Keratinocyte (primary cell): ENCODE results near the gene CCDC137. TPM values are rescaled to one million over a fixed set of nuclear protein-coding genes. Genes with fewer than 3 reads are reported as not detected.

Experiments used
- DNase-seq: peaks from one replicate; pipeline ENCODE4 v3.0.0-alpha.2; 2011; ENCODE audit warnings: low read depth, missing footprints, low spot score
- FAIRE-seq: peaks from 2 replicates; lab custom pipeline; 2011; peaks lifted over from hg19 to GRCh38; lab: Jason Lieb, UNC
- H2AFZ ChIP-seq: 2 replicates; pipeline ENCODE4 v1.6.0; 2012; ENCODE audit warnings: low read length, control low read depth, inconsistent platforms; ENCODE audit not compliant: control insufficient read depth
- H3K27ac ChIP-seq: 2 replicates; pipeline ENCODE4 v1.5.1; 2011; ENCODE audit warnings: low read length; ENCODE audit not compliant: control insufficient read depth, insufficient read depth
- H3K27me3 ChIP-seq: 3 replicates; pipeline ENCODE4 v1.6.0; 2011; ENCODE audit warnings: low read length; ENCODE audit not compliant: control insufficient read depth, insufficient read depth; ENCODE audit errors: extremely low read depth
- H3K36me3 ChIP-seq, 2 experiments: 2 replicates in 1 of 2; 3 replicates in 1 of 2; pipeline ENCODE4 v1.5.1; 2011; ENCODE audit warnings: low read length in 2 of 2, mild to moderate bottlenecking in 1 of 2; ENCODE audit not compliant: control insufficient read depth in 2 of 2, insufficient read depth in 2 of 2; ENCODE audit errors: extremely low read depth in 1 of 2
- H3K4me1 ChIP-seq: 3 replicates; pipeline ENCODE4 v1.5.1; 2011; ENCODE audit warnings: low read length; ENCODE audit not compliant: control insufficient read depth, insufficient read depth; ENCODE audit errors: extremely low read depth
- H3K4me2 ChIP-seq: 3 replicates; pipeline ENCODE4 v1.6.0; 2011; ENCODE audit warnings: low read depth, low read length; ENCODE audit not compliant: control insufficient read depth, insufficient read depth; ENCODE audit errors: extremely low read depth
- H3K4me3 ChIP-seq, 3 experiments: fragments of 200-600 bp in 1 of 3; sonication (generic) in 1 of 3; 2 replicates in 2 of 3; 3 replicates in 1 of 3; pipeline ENCODE4 v1.5.1; 2011 to 2016; ENCODE audit warnings: low read length in 3 of 3, mild to moderate bottlenecking in 3 of 3, control low read depth in 2 of 3, inconsistent platforms in 1 of 3, low read depth in 1 of 3, mixed read lengths in 1 of 3, mixed run types in 1 of 3, moderate library complexity in 1 of 3; ENCODE audit not compliant: control insufficient read depth in 2 of 3, insufficient read depth in 2 of 3; ENCODE audit errors: extremely low read depth in 1 of 3
- H3K79me2 ChIP-seq: 2 replicates; pipeline ENCODE4 v1.6.0; 2012; ENCODE audit warnings: low read length; ENCODE audit not compliant: control insufficient read depth, insufficient read depth
- H3K9ac ChIP-seq: 3 replicates; pipeline ENCODE4 v1.6.0; 2011; ENCODE audit warnings: low read length; ENCODE audit not compliant: control insufficient read depth, insufficient read depth; ENCODE audit errors: extremely low read depth
- H3K9me1 ChIP-seq: 3 replicates; pipeline ENCODE4 v1.6.0; 2011; ENCODE audit warnings: low read length; ENCODE audit not compliant: control insufficient read depth, insufficient read depth; ENCODE audit errors: extremely low read depth
- H3K9me3 ChIP-seq: 2 replicates; pipeline ENCODE4 v1.5.1; 2012; ENCODE audit warnings: low read depth, low read length; ENCODE audit not compliant: control insufficient read depth
- H4K20me1 ChIP-seq: 3 replicates; pipeline ENCODE4 v1.6.0; 2011; ENCODE audit warnings: low read length; ENCODE audit not compliant: control insufficient read depth, insufficient read depth; ENCODE audit errors: extremely low read depth
- CTCF ChIP-seq, 3 experiments: IDR thresholded peaks in 1 of 3; conservative IDR thresholded peaks in 1 of 3; optimal IDR thresholded peaks in 1 of 3; 2 replicates in 2 of 3; 3 replicates in 1 of 3; pipeline versions ENCODE3 to v1.5.1; 2011; ENCODE audit warnings: low read length in 3 of 3, mild to moderate bottlenecking in 3 of 3, moderate library complexity in 2 of 3, control low read depth in 1 of 3, inconsistent platforms in 1 of 3; ENCODE audit not compliant: insufficient read depth in 2 of 3; ENCODE audit errors: extremely low read depth in 1 of 3
- EZH2 ChIP-seq: IDR thresholded peaks from one replicate; pipeline ENCODE4 v1.6.1; 2012; ENCODE audit warnings: inconsistent platforms, mild to moderate bottlenecking, low read length, moderate library complexity
- dilution Hi-C: fragments of 300-500 bp; cut with MboI; formaldehyde crosslinking; loops from one replicate; pipeline ENCODE4 v1.7.0; 2020; ENCODE audit warnings: low sequenced_read_pairs; ENCODE audit not compliant: extremely low pct_ligation_motif_present
- polyA plus RNA-seq, 5 experiments: library from polyadenylated mRNA; depleted of rRNA in 3 of 5; stranded (reverse) in 3 of 5; stranded (forward) in 1 of 5; unstranded in 1 of 5; fragments of >200 nt; gene quantifications; 1 replicate in 1 of 5; 2 replicates in 3 of 5; 3 replicates in 1 of 5; pipeline versions ENCODE4 v1.2.1 to v1.2.3, GENCODE V29; 2011 to 2012; ENCODE audit warnings: missing spikeins in 2 of 5, low read depth in 1 of 5, low replicate concordance in 1 of 5

CCDC137 gene
- polyA plus RNA-seq, 1 donor (not counting 4 experiments of a cell fraction or from before 2014, with no cell fraction given) = 15.4 TPM

GRCh38 chr17:81641825-81642489 lies 24.6 kb upstream of the CCDC137 start:
- DNase-seq = peak; percentile 69
- peaks cover 17% of the 10 kb centered on the region for H3K4me1 ChIP-seq
- peak overlapping the region; percentile 34 for H3K4me2 ChIP-seq
- peak overlapping the region; percentile 19 for H3K27ac ChIP-seq
- dilution Hi-C loops = no loop called here
- H3K27me3 ChIP-seq = peaks cover 4% of the 10 kb centered on the region
- H3K9ac ChIP-seq = peak overlapping the region; percentile 42
- no peaks in the 10 kb centered on the region for H3K9me1 ChIP-seq
- H3K9me3 ChIP-seq = no peaks in the 10 kb centered on the region
- TF ChIP-seq EZH2 = no peak
- peak overlapping the region; percentile 36 for H2AFZ ChIP-seq
- peak; percentile 44 for FAIRE-seq
- H3K4me3 ChIP-seq = peak overlapping the region in 1 of 3 experiments; percentile 16
- H4K20me1 ChIP-seq = peaks cover under 1% of the 10 kb centered on the region
- no peaks in the 10 kb centered on the region for H3K79me2 ChIP-seq
- H3K36me3 ChIP-seq = peaks cover 0 to 3% of the 10 kb centered on the region in 2 experiments

GRCh38 chr17:81644496-81644895 lies 22.0 kb upstream of the CCDC137 start:
- Histone ChIP-seq H3K36me3 (peaks cover 0 to 3% of the 10 kb centered on the region in 2 experiments), H3K4me2 (no peak overlapping the region), H3K9me1 (no peaks in the 10 kb centered on the region), H3K27ac (no peak overlapping the region), H2AFZ (no peak overlapping the region), H3K79me2 (no peaks in the 10 kb centered on the region), H3K4me3 (no peak overlapping the region), H3K9me3 (no peaks in the 10 kb centered on the region), H3K4me1 (peaks cover 12% of the 10 kb centered on the region), H3K27me3 (peaks cover 25% of the 10 kb centered on the region), H4K20me1 (peaks cover 4% of the 10 kb centered on the region), H3K9ac (no peak overlapping the region)
- FAIRE-seq (no peak), DNase-seq (no peak)
- TF ChIP-seq CTCF (optimal IDR thresholded peaks at IDR 0.05 in 1 of 3, IDR thresholded peaks at IDR 0.05 in 1 of 3, conservative IDR thresholded peaks at IDR 0.05 in 1 of 3; ENCODE audit: extremely low read depth in 1 of 3, insufficient read depth in 2 of 3, low read length in 3 of 3) = no peak
- TF ChIP-seq EZH2 = no peak
- dilution Hi-C loops = no loop called here
